GM19023 (cell line): Measurements from ENCODE around the gene SMAD2.

ENCODE experiments used
- ATAC-seq: cut with Tn5 transposase; IDR thresholded peaks from one replicate; pipeline ENCODE4 v1.9.1; 2021; ENCODE audit warnings: mild to moderate bottlenecking, moderate library complexity; ENCODE audit not compliant: unreplicated experiment

The SMAD2 gene

GRCh38 chr18:47932190-47932589 lies 1.7 kb upstream of the SMAD2 start:
- no peak for ATAC-seq

GRCh38 chr18:47931718-47932103 lies 1.3 kb upstream of the SMAD2 start:
- no peak for ATAC-seq

- peak; percentile 85 for ATAC-seq
These were observed 665 bp upstream of the SMAD2 start for GRCh38 chr18:47930931-47931717.

- no peak for ATAC-seq
These were observed 719 bp downstream of the SMAD2 start for GRCh38 chr18:47929681-47930198.

- no peak for ATAC-seq
These were observed 2.0 kb downstream of the SMAD2 start for GRCh38 chr18:47928466-47928865.

- no peak for ATAC-seq
These were observed 4.2 kb downstream of the SMAD2 start for GRCh38 chr18:47926101-47926850.

- no peak for ATAC-seq
These were observed 10.5 kb downstream of the SMAD2 start for GRCh38 chr18:47919916-47920315.

- no peak for ATAC-seq
These were observed 12.4 kb downstream of the SMAD2 start for GRCh38 chr18:47917923-47918610.

- no peak for ATAC-seq
These were observed 14.5 kb downstream of the SMAD2 start for GRCh38 chr18:47915930-47916329.

GRCh38 chr18:47915229-47915628 lies 15.2 kb downstream of the SMAD2 start:
- ATAC-seq = no peak

- no peak for ATAC-seq
These were observed 17.5 kb downstream of the SMAD2 start for GRCh38 chr18:47912794-47913585.

- no peak for ATAC-seq
These were observed 18.1 kb downstream of the SMAD2 start for GRCh38 chr18:47912343-47912742.

GRCh38 chr18:47911877-47912276 lies 18.6 kb downstream of the SMAD2 start:
- ATAC-seq = no peak

GRCh38 chr18:47909484-47909883 lies 21.0 kb downstream of the SMAD2 start:
- no peak for ATAC-seq

GRCh38 chr18:47908592-47908991 lies 21.9 kb downstream of the SMAD2 start:
- ATAC-seq = no peak

- ATAC-seq = no peak
These were observed 24.1 kb downstream of the SMAD2 start for GRCh38 chr18:47906408-47906807.

- no peak for ATAC-seq
These were observed 26.6 kb downstream of the SMAD2 start for GRCh38 chr18:47903809-47904208.

- ATAC-seq = peak; percentile 89
These were observed 28.7 kb downstream of the SMAD2 start for GRCh38 chr18:47901624-47902362.

- no peak for ATAC-seq
These were observed 31.2 kb downstream of the SMAD2 start for GRCh38 chr18:47899107-47899840.
